SU-DHL-6 (cell line): ENCODE data around the gene AMMECR1.

Experiments used
- CTCF ChIP-seq: fragments of 200-600 bp; sonication (generic); IDR thresholded peaks from one replicate; pipeline ENCODE4 v1.5.1; 2017; ENCODE audit warnings: antibody characterized with exemption, mild to moderate bottlenecking, low read length, moderate library complexity; ENCODE audit not compliant: insufficient read depth, poor library complexity, severe bottlenecking
- EZH2phosphoT487 ChIP-seq: fragments of 200-600 bp; sonication (generic), shearing (Covaris generic); conservative IDR thresholded peaks from 2 replicates; pipeline ENCODE4 v1.6.1; 2018; ENCODE audit warnings: mild to moderate bottlenecking, antibody characterized with exemption, low read length, moderate library complexity, mixed read lengths

GRCh38 chrX:110317820-110318663 is at the start of gene AMMECR1:
- TF ChIP-seq CTCF (no peak), EZH2phosphoT487 (no peak)
